WTC11 (cell line): Measurements from ENCODE around the gene ORC3. TPM values are rescaled to one million over a fixed set of nuclear protein-coding genes. Genes with fewer than 3 reads are reported as not detected.
"Not testable (repeated sequence)": the region's sequence is repeated elsewhere in the genome, so short reads cannot be mapped to it uniquely, and the experiment has no call there.

Source experiments
- ATAC-seq: fragments of 200-7000 bp; cut with Tn5 transposase; 2 replicates; pipeline ENCODE4 v1.10.0; 2021; ENCODE audit warnings: mild to moderate bottlenecking, moderate library complexity
- CTCF ChIA-PET: fragments of 300-600 bp; sonication (Branson Sonifier 250); formaldehyde crosslinking; loops from one replicate; lab custom pipeline; 2021; ENCODE audit warnings: antibody characterized with exemption; lab: Charles Lee
- POLR2A ChIA-PET: fragments of 350-600 bp; sonication (Branson Sonifier 250); formaldehyde crosslinking; loops from one replicate; lab custom pipeline; 2021; ENCODE audit warnings: antibody characterized with exemption; lab: Charles Lee
- DNase-seq: peaks from one replicate; pipeline ENCODE4 v3.0.0; 2021; ENCODE audit warnings: low spot score
- H3K27ac Mint-ChIP-seq: 2 replicates; pipeline ENCODE4 v1.8.0; 2021; ENCODE audit warnings: mixed read lengths
- H3K27me3 Mint-ChIP-seq: 2 replicates; pipeline ENCODE4 v1.8.0; 2021; ENCODE audit warnings: low read depth, mild to moderate bottlenecking, moderate library complexity, mixed read lengths
- H3K36me3 Mint-ChIP-seq: 2 replicates; pipeline ENCODE4 v1.8.0; 2021; ENCODE audit warnings: mixed read lengths
- H3K4me1 Mint-ChIP-seq: 2 replicates; pipeline ENCODE4 v1.8.0; 2022; ENCODE audit warnings: mixed read lengths
- H3K4me3 Mint-ChIP-seq: 2 replicates; pipeline ENCODE4 v1.8.0; 2021; ENCODE audit warnings: mild to moderate bottlenecking, moderate library complexity, mixed read lengths
- H3K9me3 Mint-ChIP-seq: 2 replicates; pipeline ENCODE4 v1.8.0; 2021; ENCODE audit warnings: mixed read lengths
- CREB1 ChIP-seq: sonication (generic); formaldehyde crosslinking; IDR thresholded peaks from 2 replicates; pipeline ENCODE4 v1.8.0; 2023; ENCODE audit warnings: mild to moderate bottlenecking, missing genetic modification reagents
- EMX1 ChIP-seq: fragments of 250-450 bp; sonication (Bioruptor Pico); IDR thresholded peaks from 2 replicates; pipeline ENCODE4 v1.8.0; 2021; ENCODE audit warnings: mild to moderate bottlenecking
- ETV6 ChIP-seq: sonication (generic); formaldehyde crosslinking; IDR thresholded peaks from 2 replicates; pipeline ENCODE4 v1.8.1; 2022; ENCODE audit warnings: mild to moderate bottlenecking, missing genetic modification reagents
- IRF2 ChIP-seq: sonication (generic); formaldehyde crosslinking; IDR thresholded peaks from 2 replicates; pipeline ENCODE4 v1.8.0; 2022; ENCODE audit warnings: low read depth, missing genetic modification reagents, borderline replicate concordance
- MYBL2 ChIP-seq: sonication (generic); formaldehyde crosslinking; IDR thresholded peaks from 2 replicates; pipeline ENCODE4 v1.8.1; 2023; ENCODE audit warnings: mild to moderate bottlenecking, moderate library complexity, missing genetic modification reagents
- NR1H2 ChIP-seq: sonication (generic); formaldehyde crosslinking; IDR thresholded peaks from 2 replicates; pipeline ENCODE4 v1.9.0; 2021; ENCODE audit warnings: mild to moderate bottlenecking, moderate library complexity, missing genetic modification reagents
- SMAD4 ChIP-seq: sonication (generic); formaldehyde crosslinking; IDR thresholded peaks from 2 replicates; pipeline ENCODE4 v1.8.0; 2022; ENCODE audit warnings: mild to moderate bottlenecking, missing genetic modification reagents
- SP1 ChIP-seq: sonication (generic); formaldehyde crosslinking; conservative IDR thresholded peaks from 2 replicates; pipeline ENCODE4 v1.8.1; 2022; ENCODE audit warnings: missing genetic modification reagents
- TEAD4 ChIP-seq: sonication (generic); formaldehyde crosslinking; IDR thresholded peaks from 2 replicates; pipeline ENCODE4 v1.8.0; 2022; ENCODE audit warnings: mild to moderate bottlenecking, missing genetic modification reagents
- ZBTB21 ChIP-seq: sonication (generic); formaldehyde crosslinking; IDR thresholded peaks from 2 replicates; pipeline ENCODE4 v1.8.1; 2023; ENCODE audit warnings: mild to moderate bottlenecking, missing genetic modification reagents, borderline replicate concordance
- total RNA-seq: library from RNA; stranded (reverse); gene quantifications from 3 replicates; pipeline ENCODE4 v1.2.3, GENCODE V29; 2021
- TF ChIP-seq, protein P1 (sequence below): sonication (generic); formaldehyde crosslinking; IDR thresholded peaks from 2 replicates; pipeline ENCODE4 v1.8.1; 2023; ENCODE audit warnings: mild to moderate bottlenecking, missing genetic modification reagents
- TF ChIP-seq, protein P2 (sequence below): fragments of 250-450 bp; sonication (Bioruptor Pico); IDR thresholded peaks from 2 replicates; pipeline ENCODE4 v2.1.2; 2022; ENCODE audit warnings: mild to moderate bottlenecking, moderate library complexity
- TF ChIP-seq, protein P3 (sequence below): sonication (generic); formaldehyde crosslinking; IDR thresholded peaks from 2 replicates; pipeline ENCODE4 v1.8.0; 2022; ENCODE audit warnings: missing genetic modification reagents
- TF ChIP-seq, protein P4 (sequence below): sonication (generic); formaldehyde crosslinking; IDR thresholded peaks from 2 replicates; pipeline ENCODE4 v1.8.1; 2022; ENCODE audit warnings: mild to moderate bottlenecking, moderate library complexity, missing genetic modification reagents
- TF ChIP-seq, protein P5 (sequence below): sonication (generic); formaldehyde crosslinking; IDR thresholded peaks from 2 replicates; pipeline ENCODE4 v1.8.1; 2023; ENCODE audit warnings: mild to moderate bottlenecking, moderate library complexity, missing genetic modification reagents
- TF ChIP-seq, protein P6 (sequence below): sonication (generic); formaldehyde crosslinking; IDR thresholded peaks from 2 replicates; pipeline ENCODE4 v1.8.0; 2022; ENCODE audit warnings: mild to moderate bottlenecking, missing genetic modification reagents
- TF ChIP-seq, protein P7 (sequence below): sonication (generic); formaldehyde crosslinking; IDR thresholded peaks from 2 replicates; pipeline ENCODE4 v1.8.1; 2022; ENCODE audit warnings: low read depth, missing genetic modification reagents, borderline replicate concordance

The ORC3 gene
- total RNA-seq, 1 experiment from 2014 or later = 50.7 TPM

DNA sequence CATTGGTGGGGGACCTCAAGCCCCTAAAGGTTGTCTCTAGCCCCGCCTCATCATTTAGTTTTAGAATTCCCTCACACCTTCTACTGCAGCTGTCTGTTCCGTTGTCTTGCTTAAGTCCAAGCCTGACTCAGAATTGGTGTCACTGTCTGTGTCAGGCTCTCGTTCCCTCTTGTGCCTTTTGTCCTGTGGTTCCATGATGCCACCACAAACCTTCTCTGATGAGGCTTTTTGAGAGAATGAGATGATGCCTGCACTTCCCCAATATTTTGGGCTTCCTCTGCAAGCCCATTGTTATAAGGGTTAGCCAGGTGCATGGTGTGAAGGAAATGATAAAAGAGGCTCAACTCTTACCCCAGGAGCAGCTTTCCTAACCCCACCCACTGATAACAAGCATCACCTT, 120.2 kb downstream of the ORC3 start:
- no peak for ATAC-seq
- no peaks in the 10 kb centered on the region for H3K27me3 Mint-ChIP-seq
- CTCF ChIA-PET = no interaction called here

DNA sequence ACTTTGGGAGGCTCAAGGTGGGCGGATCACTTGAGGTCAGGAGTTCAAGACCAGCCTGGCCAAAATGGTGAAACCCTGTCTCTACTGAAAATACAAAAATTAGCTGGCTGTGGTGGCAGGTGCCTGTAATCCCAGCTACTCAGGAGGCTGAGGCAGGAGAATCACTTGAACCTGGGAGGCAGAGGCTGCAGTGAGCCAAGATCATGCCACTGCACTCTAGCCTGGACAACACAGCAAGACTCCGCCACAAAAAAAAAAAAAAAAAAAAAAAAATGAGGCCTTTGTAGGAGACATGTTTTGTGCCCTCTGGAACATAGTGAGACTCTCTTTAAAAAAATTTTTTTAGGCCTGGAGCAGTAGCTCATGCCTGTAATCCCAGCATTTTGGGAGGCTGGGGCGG, 122.8 kb downstream of the ORC3 start:
- CTCF ChIA-PET, H3K36me3 Mint-ChIP-seq, H3K9me3 Mint-ChIP-seq, DNase-seq, H3K27me3 Mint-ChIP-seq, H3K27ac Mint-ChIP-seq, ATAC-seq, H3K4me3 Mint-ChIP-seq: not testable (repeated sequence)
- POLR2A ChIA-PET = interaction anchor here (0.6 kb wide), 1 partner anchor 13 kb away, joined by 3 read pairs; no protein-coding TSS in a partner anchor
- peaks cover 14% of the 10 kb centered on the region for H3K4me1 Mint-ChIP-seq

More for the DNA sequence above, 120.2 kb downstream of the ORC3 start:
- DNase-seq = no peak
- POLR2A ChIA-PET = interaction anchor here (0.7 kb wide), 1 partner anchor 174 kb away, joined by 5 read pairs; no protein-coding TSS in a partner anchor
- Mint-ChIP-seq H3K4me1 (peaks cover 14% of the 10 kb centered on the region), H3K36me3 (no peaks in the 10 kb centered on the region), H3K4me3 (no peak overlapping the region)
- TF ChIP-seq EMX1 (CRISPR knock-in tag) (no peak), SMAD4 (CRISPR knock-in tag) (no peak), TEAD4 (no peak), ZBTB21 (CRISPR knock-in tag) (no peak), IRF2 (CRISPR knock-in tag) (no peak), SP1 (CRISPR knock-in tag) (no peak), NR1H2 (CRISPR knock-in tag) (no peak), ETV6 (no peak), CREB1 (CRISPR knock-in tag) (no peak), MYBL2 (CRISPR knock-in tag) (no peak)
- TF ChIP-seq, protein P1, sequence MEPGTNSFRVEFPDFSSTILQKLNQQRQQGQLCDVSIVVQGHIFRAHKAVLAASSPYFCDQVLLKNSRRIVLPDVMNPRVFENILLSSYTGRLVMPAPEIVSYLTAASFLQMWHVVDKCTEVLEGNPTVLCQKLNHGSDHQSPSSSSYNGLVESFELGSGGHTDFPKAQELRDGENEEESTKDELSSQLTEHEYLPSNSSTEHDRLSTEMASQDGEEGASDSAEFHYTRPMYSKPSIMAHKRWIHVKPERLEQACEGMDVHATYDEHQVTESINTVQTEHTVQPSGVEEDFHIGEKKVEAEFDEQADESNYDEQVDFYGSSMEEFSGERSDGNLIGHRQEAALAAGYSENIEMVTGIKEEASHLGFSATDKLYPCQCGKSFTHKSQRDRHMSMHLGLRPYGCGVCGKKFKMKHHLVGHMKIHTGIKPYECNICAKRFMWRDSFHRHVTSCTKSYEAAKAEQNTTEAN (CRISPR knock-in tag) = no peak
- TF ChIP-seq, protein P2, sequence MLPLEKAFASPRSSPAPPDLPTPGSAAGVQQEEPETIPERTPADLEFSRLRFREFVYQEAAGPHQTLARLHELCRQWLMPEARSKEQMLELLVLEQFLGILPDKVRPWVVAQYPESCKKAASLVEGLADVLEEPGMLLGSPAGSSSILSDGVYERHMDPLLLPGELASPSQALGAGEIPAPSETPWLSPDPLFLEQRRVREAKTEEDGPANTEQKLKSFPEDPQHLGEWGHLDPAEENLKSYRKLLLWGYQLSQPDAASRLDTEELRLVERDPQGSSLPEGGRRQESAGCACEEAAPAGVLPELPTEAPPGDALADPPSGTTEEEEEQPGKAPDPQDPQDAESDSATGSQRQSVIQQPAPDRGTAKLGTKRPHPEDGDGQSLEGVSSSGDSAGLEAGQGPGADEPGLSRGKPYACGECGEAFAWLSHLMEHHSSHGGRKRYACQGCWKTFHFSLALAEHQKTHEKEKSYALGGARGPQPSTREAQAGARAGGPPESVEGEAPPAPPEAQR (CRISPR knock-in tag) = no peak
- TF ChIP-seq, protein P3, sequence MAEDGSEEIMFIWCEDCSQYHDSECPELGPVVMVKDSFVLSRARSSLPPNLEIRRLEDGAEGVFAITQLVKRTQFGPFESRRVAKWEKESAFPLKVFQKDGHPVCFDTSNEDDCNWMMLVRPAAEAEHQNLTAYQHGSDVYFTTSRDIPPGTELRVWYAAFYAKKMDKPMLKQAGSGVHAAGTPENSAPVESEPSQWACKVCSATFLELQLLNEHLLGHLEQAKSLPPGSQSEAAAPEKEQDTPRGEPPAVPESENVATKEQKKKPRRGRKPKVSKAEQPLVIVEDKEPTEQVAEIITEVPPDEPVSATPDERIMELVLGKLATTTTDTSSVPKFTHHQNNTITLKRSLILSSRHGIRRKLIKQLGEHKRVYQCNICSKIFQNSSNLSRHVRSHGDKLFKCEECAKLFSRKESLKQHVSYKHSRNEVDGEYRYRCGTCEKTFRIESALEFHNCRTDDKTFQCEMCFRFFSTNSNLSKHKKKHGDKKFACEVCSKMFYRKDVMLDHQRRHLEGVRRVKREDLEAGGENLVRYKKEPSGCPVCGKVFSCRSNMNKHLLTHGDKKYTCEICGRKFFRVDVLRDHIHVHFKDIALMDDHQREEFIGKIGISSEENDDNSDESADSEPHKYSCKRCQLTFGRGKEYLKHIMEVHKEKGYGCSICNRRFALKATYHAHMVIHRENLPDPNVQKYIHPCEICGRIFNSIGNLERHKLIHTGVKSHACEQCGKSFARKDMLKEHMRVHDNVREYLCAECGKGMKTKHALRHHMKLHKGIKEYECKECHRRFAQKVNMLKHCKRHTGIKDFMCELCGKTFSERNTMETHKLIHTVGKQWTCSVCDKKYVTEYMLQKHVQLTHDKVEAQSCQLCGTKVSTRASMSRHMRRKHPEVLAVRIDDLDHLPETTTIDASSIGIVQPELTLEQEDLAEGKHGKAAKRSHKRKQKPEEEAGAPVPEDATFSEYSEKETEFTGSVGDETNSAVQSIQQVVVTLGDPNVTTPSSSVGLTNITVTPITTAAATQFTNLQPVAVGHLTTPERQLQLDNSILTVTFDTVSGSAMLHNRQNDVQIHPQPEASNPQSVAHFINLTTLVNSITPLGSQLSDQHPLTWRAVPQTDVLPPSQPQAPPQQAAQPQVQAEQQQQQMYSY (CRISPR knock-in tag) = no peak
- TF ChIP-seq, protein P4, sequence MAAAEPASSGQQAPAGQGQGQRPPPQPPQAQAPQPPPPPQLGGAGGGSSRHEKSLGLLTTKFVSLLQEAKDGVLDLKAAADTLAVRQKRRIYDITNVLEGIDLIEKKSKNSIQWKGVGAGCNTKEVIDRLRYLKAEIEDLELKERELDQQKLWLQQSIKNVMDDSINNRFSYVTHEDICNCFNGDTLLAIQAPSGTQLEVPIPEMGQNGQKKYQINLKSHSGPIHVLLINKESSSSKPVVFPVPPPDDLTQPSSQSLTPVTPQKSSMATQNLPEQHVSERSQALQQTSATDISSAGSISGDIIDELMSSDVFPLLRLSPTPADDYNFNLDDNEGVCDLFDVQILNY (CRISPR knock-in tag) = no peak
- TF ChIP-seq, protein P5, sequence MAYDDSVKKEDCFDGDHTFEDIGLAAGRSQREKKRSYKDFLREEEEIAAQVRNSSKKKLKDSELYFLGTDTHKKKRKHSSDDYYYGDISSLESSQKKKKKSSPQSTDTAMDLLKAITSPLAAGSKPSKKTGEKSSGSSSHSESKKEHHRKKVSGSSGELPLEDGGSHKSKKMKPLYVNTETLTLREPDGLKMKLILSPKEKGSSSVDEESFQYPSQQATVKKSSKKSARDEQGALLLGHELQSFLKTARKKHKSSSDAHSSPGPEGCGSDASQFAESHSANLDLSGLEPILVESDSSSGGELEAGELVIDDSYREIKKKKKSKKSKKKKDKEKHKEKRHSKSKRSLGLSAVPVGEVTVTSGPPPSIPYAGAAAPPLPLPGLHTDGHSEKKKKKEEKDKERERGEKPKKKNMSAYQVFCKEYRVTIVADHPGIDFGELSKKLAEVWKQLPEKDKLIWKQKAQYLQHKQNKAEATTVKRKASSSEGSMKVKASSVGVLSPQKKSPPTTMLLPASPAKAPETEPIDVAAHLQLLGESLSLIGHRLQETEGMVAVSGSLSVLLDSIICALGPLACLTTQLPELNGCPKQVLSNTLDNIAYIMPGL = no peak
- TF ChIP-seq, protein P6, sequence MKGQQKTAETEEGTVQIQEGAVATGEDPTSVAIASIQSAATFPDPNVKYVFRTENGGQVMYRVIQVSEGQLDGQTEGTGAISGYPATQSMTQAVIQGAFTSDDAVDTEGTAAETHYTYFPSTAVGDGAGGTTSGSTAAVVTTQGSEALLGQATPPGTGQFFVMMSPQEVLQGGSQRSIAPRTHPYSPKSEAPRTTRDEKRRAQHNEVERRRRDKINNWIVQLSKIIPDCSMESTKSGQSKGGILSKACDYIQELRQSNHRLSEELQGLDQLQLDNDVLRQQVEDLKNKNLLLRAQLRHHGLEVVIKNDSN (CRISPR knock-in tag) = no peak
- TF ChIP-seq, protein P7, sequence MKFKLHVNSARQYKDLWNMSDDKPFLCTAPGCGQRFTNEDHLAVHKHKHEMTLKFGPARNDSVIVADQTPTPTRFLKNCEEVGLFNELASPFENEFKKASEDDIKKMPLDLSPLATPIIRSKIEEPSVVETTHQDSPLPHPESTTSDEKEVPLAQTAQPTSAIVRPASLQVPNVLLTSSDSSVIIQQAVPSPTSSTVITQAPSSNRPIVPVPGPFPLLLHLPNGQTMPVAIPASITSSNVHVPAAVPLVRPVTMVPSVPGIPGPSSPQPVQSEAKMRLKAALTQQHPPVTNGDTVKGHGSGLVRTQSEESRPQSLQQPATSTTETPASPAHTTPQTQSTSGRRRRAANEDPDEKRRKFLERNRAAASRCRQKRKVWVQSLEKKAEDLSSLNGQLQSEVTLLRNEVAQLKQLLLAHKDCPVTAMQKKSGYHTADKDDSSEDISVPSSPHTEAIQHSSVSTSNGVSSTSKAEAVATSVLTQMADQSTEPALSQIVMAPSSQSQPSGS = no peak
- TF ChIP-seq, all 79 proteins: peak for 0
- peaks cover 6% of the 10 kb centered on the region for H3K9me3 Mint-ChIP-seq
- H3K27ac Mint-ChIP-seq = no peak overlapping the region
